Measurements from ENCODE around the gene PDE3B.

- TF ChIP-seq YY1 (IDR thresholded peaks at IDR 0.05; ENCODE audit: insufficient read depth, insufficient read length) (no peak), ZNF274 (IDR thresholded peaks at IDR 0.05; ENCODE audit: low read depth, low read length) (no peak), SUZ12 (IDR thresholded peaks at IDR 0.05; ENCODE audit: extremely low read depth, insufficient read depth, insufficient read length) (no peak)
These were observed 29.8 kb downstream of the PDE3B start for GRCh38 chr11:14673421-14673820.
